SK-N-SH (cell line): Measurements from ENCODE around the gene LPCAT1. TPM values are rescaled to one million over a fixed set of nuclear protein-coding genes. Genes with fewer than 3 reads are reported as not detected.

Experiments used
- CTCF ChIA-PET: fragments of 300-600, 350-600 bp; formaldehyde crosslinking; extraction: SDS; loops from one replicate; lab custom pipeline; 2021; lab: Yijun Ruan, JAX
- POLR2A ChIA-PET: fragments of 350-600 bp; sonication (Branson Sonifier 250); formaldehyde crosslinking; extraction: SDS; loops from one replicate; lab custom pipeline; 2020; ENCODE audit warnings: antibody characterized with exemption, inconsistent platforms; lab: Yijun Ruan, JAX
- DNase-seq: peaks from one replicate; pipeline ENCODE4 v3.0.0; 2012
- H2AFZ ChIP-seq: fragments of 200-600 bp; sonication (generic); 2 replicates; pipeline ENCODE4 v1.8.1; 2016; ENCODE audit warnings: antibody characterized with exemption, mild to moderate bottlenecking, low read depth
- H3F3A ChIP-seq: fragments of 200-600 bp; sonication (generic); replicated peaks from 2 replicates; pipeline ENCODE3; 2016; ENCODE audit warnings: antibody characterized with exemption, mild to moderate bottlenecking; ENCODE audit not compliant: insufficient read depth
- H3K27ac ChIP-seq, 2 experiments: fragments of 200-500 bp in 1 of 2; fragments of 200-600 bp in 1 of 2; sonication (Bioruptor generic) in 1 of 2; sonication (generic), shearing (Covaris generic) in 1 of 2; 2 replicates each; pipeline versions ENCODE4 v1.5.1 to v1.6.1; 2014 to 2016; ENCODE audit warnings: low read depth in 2 of 2, inconsistent platforms in 1 of 2, low read length in 1 of 2, mild to moderate bottlenecking in 1 of 2, mixed read lengths in 1 of 2
- H3K27me3 ChIP-seq: fragments of 200-600 bp; sonication (generic), shearing (Covaris generic); 2 replicates; pipeline ENCODE4 v1.6.1; 2016; ENCODE audit warnings: mixed run types; ENCODE audit not compliant: insufficient read depth
- H3K36me3 ChIP-seq, 2 experiments: fragments of 200-500 bp in 1 of 2; fragments of 200-600 bp in 1 of 2; sonication (Bioruptor generic) in 1 of 2; sonication (generic) in 1 of 2; replicated peaks in 1 of 2; 2 replicates each; pipeline versions ENCODE3 to v1.5.1; 2014 to 2016; ENCODE audit warnings: low read length in 1 of 2, mild to moderate bottlenecking in 1 of 2; ENCODE audit not compliant: insufficient read depth in 2 of 2, control insufficient read depth in 1 of 2
- H3K4me1 ChIP-seq, 2 experiments: fragments of 200-500 bp in 1 of 2; fragments of 200-600 bp in 1 of 2; sonication (Bioruptor generic) in 1 of 2; sonication (generic), shearing (Covaris generic) in 1 of 2; 2 replicates each; pipeline versions ENCODE4 v1.5.1 to v1.6.1; 2014 to 2016; ENCODE audit warnings: low read depth in 1 of 2, low read length in 1 of 2, mixed run types in 1 of 2; ENCODE audit not compliant: insufficient read depth in 2 of 2, control insufficient read depth in 1 of 2
- H3K4me2 ChIP-seq: fragments of 200-600 bp; sonication (generic), shearing (Covaris generic); 2 replicates; pipeline ENCODE4 v1.6.1; 2017; ENCODE audit warnings: mixed run types
- H3K4me3 ChIP-seq, 2 experiments: fragments of 200-500 bp in 1 of 2; fragments of 200-600 bp in 1 of 2; sonication (Bioruptor generic) in 1 of 2; sonication (generic), shearing (Covaris generic) in 1 of 2; 2 replicates each; pipeline versions ENCODE4 v1.5.1 to v1.8.1; 2014 to 2016; ENCODE audit warnings: low read depth in 2 of 2, inconsistent platforms in 1 of 2, low read length in 1 of 2, mild to moderate bottlenecking in 1 of 2, mixed read lengths in 1 of 2, moderate library complexity in 1 of 2
- H3K79me2 ChIP-seq: fragments of 200-600 bp; sonication (generic); 2 replicates; pipeline ENCODE4 v1.8.1; 2017; ENCODE audit warnings: mild to moderate bottlenecking; ENCODE audit not compliant: insufficient read depth
- H3K9ac ChIP-seq: fragments of 200-600 bp; sonication (generic); 2 replicates; pipeline ENCODE4 v1.6.1; 2017; ENCODE audit warnings: mixed run types
- H3K9me2 ChIP-seq: fragments of 200-600 bp; sonication (generic); 2 replicates; pipeline ENCODE4 v1.6.1; 2017; ENCODE audit warnings: mixed run types
- H3K9me3 ChIP-seq: fragments of 200-600 bp; sonication (generic); 2 replicates; pipeline ENCODE4 v1.6.1; 2017; ENCODE audit warnings: mixed run types, mild to moderate bottlenecking, moderate library complexity
- H4K20me1 ChIP-seq: fragments of 200-600 bp; sonication (generic); 2 replicates; pipeline ENCODE4 v1.6.1; 2017; ENCODE audit warnings: mild to moderate bottlenecking, mixed run types; ENCODE audit not compliant: insufficient read depth
- CHD2 ChIP-seq: fragments of 150-350 bp; IDR thresholded peaks from 2 replicates; pipeline ENCODE4 v1.6.1; 2018; ENCODE audit warnings: low read length; ENCODE audit not compliant: partially characterized antibody
- ELF1 ChIP-seq: IDR thresholded peaks from 2 replicates; pipeline ENCODE4 v1.4.0; 2012
- EP300 ChIP-seq, 2 experiments: IDR thresholded peaks; 2 replicates each; pipeline versions ENCODE4 v1.4.0 to v1.6.1; 2012; ENCODE audit warnings: borderline replicate concordance in 1 of 2, low read depth in 1 of 2, low read length in 1 of 2
- FOSL2 ChIP-seq: IDR thresholded peaks from 2 replicates; pipeline ENCODE4 v1.4.0; 2012; ENCODE audit warnings: low read depth, mild to moderate bottlenecking, moderate library complexity, borderline replicate concordance
- FOXJ3 ChIP-seq: sonication (generic); formaldehyde crosslinking; IDR thresholded peaks from 2 replicates; pipeline ENCODE4 v1.5.1; 2020; ENCODE audit warnings: mild to moderate bottlenecking, missing genetic modification reagents
- GATA2 ChIP-seq: sonication (generic); formaldehyde crosslinking; IDR thresholded peaks from 2 replicates; pipeline ENCODE4 v1.5.0; 2020; ENCODE audit warnings: mild to moderate bottlenecking, missing genetic modification reagents
- MEF2A ChIP-seq: IDR thresholded peaks from 2 replicates; pipeline ENCODE4 v1.4.0; 2012; ENCODE audit warnings: low read depth, borderline replicate concordance
- NFIC ChIP-seq: IDR thresholded peaks from 2 replicates; pipeline ENCODE4 v1.4.0; 2012; ENCODE audit warnings: borderline replicate concordance
- POLR2AphosphoS5 ChIP-seq: IDR thresholded peaks from 2 replicates; pipeline ENCODE4 v1.6.1; 2012; ENCODE audit warnings: low read depth, low read length
- REST ChIP-seq: IDR thresholded peaks from 2 replicates; pipeline ENCODE4 v1.6.1; 2012; ENCODE audit warnings: mild to moderate bottlenecking, low read depth, low read length, moderate library complexity
- RXRA ChIP-seq: IDR thresholded peaks from 2 replicates; pipeline ENCODE4 v1.4.0; 2012; ENCODE audit warnings: low read depth, mild to moderate bottlenecking, borderline replicate concordance
- SMC3 ChIP-seq: IDR thresholded peaks from 2 replicates; pipeline ENCODE4 v1.6.1; 2012; ENCODE audit warnings: low read depth, low read length, improper control_type of control experiment
- TEAD4 ChIP-seq: IDR thresholded peaks from 2 replicates; pipeline ENCODE4 v1.4.0; 2012; ENCODE audit warnings: mild to moderate bottlenecking, borderline replicate concordance; ENCODE audit not compliant: insufficient read depth
- YY1 ChIP-seq: IDR thresholded peaks from 2 replicates; pipeline ENCODE4 v1.4.0; 2012; ENCODE audit warnings: low read depth, mild to moderate bottlenecking
- WGBS: methylation state at CpG from one replicate; pipeline ENCODE4 v1.1.6; 2017; ENCODE audit warnings: low lambda C conversion rate; 5-methylcytosine and 5-hydroxymethylcytosine counted together
- polyA plus RNA-seq, 3 experiments: library from polyadenylated mRNA; depleted of rRNA; stranded (reverse); fragments of >200 nt; gene quantifications; 2 replicates each; pipeline ENCODE4 v1.2.3, GENCODE V29; 2012
- TF ChIP-seq, protein P1 (sequence below): IDR thresholded peaks from 2 replicates; pipeline ENCODE4 v1.4.0; 2012; ENCODE audit warnings: low read depth, borderline replicate concordance
- TF ChIP-seq, protein P2 (sequence below): fragments of 200-600 bp; sonication (generic); IDR thresholded peaks from 2 replicates; pipeline ENCODE4 v1.6.1; 2017; ENCODE audit warnings: antibody characterized with exemption, mild to moderate bottlenecking, moderate library complexity

LPCAT1 gene
- polyA plus RNA-seq, 1 of the 3 experiments (the other 2 are of a cell fraction) = 42.3 TPM

DNA sequence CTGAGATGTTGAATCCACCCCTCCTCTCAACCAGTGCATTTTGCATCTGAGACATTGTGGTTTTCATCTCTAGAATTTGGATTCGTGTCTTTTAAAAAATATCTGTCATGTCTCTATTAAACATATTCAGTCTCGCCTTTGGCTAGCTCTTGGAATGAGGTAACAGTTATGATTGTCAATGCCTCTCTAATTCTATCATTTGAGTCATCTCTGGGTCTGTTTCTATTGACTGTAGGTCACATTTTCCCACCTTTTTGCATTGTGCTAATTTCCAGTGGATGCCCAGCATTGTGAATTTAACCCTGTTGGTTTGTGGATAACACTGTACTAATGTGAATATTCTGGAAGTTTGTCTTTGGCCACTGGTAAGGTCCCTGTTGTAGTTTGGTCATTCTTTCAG, 70.1 kb downstream of the LPCAT1 start:
- Histone ChIP-seq H4K20me1 (no peaks in the 10 kb centered on the region), H3K9me2 (no peaks in the 10 kb centered on the region), H3K4me3 (no peak overlapping the region), H3K4me1 (no peaks in the 10 kb centered on the region), H3K27ac (no peak overlapping the region), H3K9ac (no peak overlapping the region), H3K36me3 (no peaks in the 10 kb centered on the region), H3K79me2 (no peaks in the 10 kb centered on the region), H3K4me2 (no peak overlapping the region), H3K9me3 (peaks cover 21% of the 10 kb centered on the region; the same call in 1 of the 2 replicates), H3K27me3 (peaks cover 20% of the 10 kb centered on the region; the same call in 1 of the 2 replicates), H2AFZ (no peak overlapping the region), H3F3A (peaks cover 4% of the 10 kb centered on the region)
- CTCF ChIA-PET = no interaction called here
- no peak for DNase-seq
- TF ChIP-seq FOXJ3 (CRISPR knock-in tag) = no peak
- TF ChIP-seq REST = no peak
- TF ChIP-seq EP300 (IDR thresholded peaks at IDR 0.05; ENCODE audit: borderline replicate concordance in 1 of 2, low read depth in 1 of 2, low read length in 1 of 2) = no peak
- no peak for TF ChIP-seq FOSL2
- no peak for TF ChIP-seq POLR2AphosphoS5
- no peak for TF ChIP-seq TEAD4
- no peak for TF ChIP-seq CHD2
- TF ChIP-seq GATA2 (CRISPR knock-in tag) = no peak
- TF ChIP-seq SMC3 = no peak
- no peak for TF ChIP-seq RXRA
- TF ChIP-seq MEF2A = no peak
- POLR2A ChIA-PET = no interaction called here
- WGBS = 0% methylated on average over 2 of the region's 2 CpGs

- no peaks in the 10 kb centered on the region for H3K9me2 ChIP-seq
- H3K79me2 ChIP-seq = no peaks in the 10 kb centered on the region
- no peak overlapping the region for H3K4me3 ChIP-seq
- no peaks in the 10 kb centered on the region for H3K36me3 ChIP-seq
- H3K27ac ChIP-seq = no peak overlapping the region
- 46% methylated on average over 12 of the region's 12 CpGs for WGBS
- DNase-seq = no peak
- POLR2A ChIA-PET = no interaction called here
- H3K27me3 ChIP-seq = peaks cover 61% of the 10 kb centered on the region
- H2AFZ ChIP-seq = no peak overlapping the region
- no peak overlapping the region for H3K4me2 ChIP-seq
- CTCF ChIA-PET = interaction anchor here (1.0 kb wide), 1 partner anchor 19 kb away, joined by 3 read pairs; no protein-coding TSS in a partner anchor
- H3K9ac ChIP-seq = no peak overlapping the region
- H4K20me1 ChIP-seq = no peaks in the 10 kb centered on the region
- H3K9me3 ChIP-seq = no peaks in the 10 kb centered on the region
- H3K4me1 ChIP-seq = no peaks in the 10 kb centered on the region
- no peaks in the 10 kb centered on the region for H3F3A ChIP-seq
- TF ChIP-seq MEF2A (no peak), TEAD4 (no peak), ELF1 (no peak), YY1 (no peak), NFIC (no peak), REST (no peak)
- TF ChIP-seq, protein P1, sequence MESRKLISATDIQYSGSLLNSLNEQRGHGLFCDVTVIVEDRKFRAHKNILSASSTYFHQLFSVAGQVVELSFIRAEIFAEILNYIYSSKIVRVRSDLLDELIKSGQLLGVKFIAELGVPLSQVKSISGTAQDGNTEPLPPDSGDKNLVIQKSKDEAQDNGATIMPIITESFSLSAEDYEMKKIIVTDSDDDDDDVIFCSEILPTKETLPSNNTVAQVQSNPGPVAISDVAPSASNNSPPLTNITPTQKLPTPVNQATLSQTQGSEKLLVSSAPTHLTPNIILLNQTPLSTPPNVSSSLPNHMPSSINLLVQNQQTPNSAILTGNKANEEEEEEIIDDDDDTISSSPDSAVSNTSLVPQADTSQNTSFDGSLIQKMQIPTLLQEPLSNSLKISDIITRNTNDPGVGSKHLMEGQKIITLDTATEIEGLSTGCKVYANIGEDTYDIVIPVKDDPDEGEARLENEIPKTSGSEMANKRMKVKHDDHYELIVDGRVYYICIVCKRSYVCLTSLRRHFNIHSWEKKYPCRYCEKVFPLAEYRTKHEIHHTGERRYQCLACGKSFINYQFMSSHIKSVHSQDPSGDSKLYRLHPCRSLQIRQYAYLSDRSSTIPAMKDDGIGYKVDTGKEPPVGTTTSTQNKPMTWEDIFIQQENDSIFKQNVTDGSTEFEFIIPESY = no peak
- TF ChIP-seq, protein P2, sequence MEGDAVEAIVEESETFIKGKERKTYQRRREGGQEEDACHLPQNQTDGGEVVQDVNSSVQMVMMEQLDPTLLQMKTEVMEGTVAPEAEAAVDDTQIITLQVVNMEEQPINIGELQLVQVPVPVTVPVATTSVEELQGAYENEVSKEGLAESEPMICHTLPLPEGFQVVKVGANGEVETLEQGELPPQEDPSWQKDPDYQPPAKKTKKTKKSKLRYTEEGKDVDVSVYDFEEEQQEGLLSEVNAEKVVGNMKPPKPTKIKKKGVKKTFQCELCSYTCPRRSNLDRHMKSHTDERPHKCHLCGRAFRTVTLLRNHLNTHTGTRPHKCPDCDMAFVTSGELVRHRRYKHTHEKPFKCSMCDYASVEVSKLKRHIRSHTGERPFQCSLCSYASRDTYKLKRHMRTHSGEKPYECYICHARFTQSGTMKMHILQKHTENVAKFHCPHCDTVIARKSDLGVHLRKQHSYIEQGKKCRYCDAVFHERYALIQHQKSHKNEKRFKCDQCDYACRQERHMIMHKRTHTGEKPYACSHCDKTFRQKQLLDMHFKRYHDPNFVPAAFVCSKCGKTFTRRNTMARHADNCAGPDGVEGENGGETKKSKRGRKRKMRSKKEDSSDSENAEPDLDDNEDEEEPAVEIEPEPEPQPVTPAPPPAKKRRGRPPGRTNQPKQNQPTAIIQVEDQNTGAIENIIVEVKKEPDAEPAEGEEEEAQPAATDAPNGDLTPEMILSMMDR = no peak
These were observed 74.6 kb downstream of the LPCAT1 start for GRCh38 chr5:1449081-1449630.
